NCI-H2227 (cell line): ENCODE results near the gene COG7.
"Not testable (repeated sequence)": the region's sequence is repeated elsewhere in the genome, so short reads cannot be mapped to it uniquely, and the experiment has no call there.

Experiments
- DNase-seq: peaks from one replicate; lab custom pipeline; 2025; ENCODE audit not compliant: unreplicated experiment; lab: John Stamatoyannopoulos, UW

Gene COG7

GRCh38 chr16:23410176-23410575 lies 42.8 kb downstream of the COG7 start:
- no peak for DNase-seq

- DNase-seq: no peak
These were observed 43.5 kb downstream of the COG7 start for GRCh38 chr16:23409522-23409921.

GRCh38 chr16:23408823-23409298 lies 44.1 kb downstream of the COG7 start:
- peak; percentile 73 for DNase-seq

GRCh38 chr16:23408242-23408822 lies 44.7 kb downstream of the COG7 start:
- peak; percentile 42 for DNase-seq

- no peak for DNase-seq
These were observed 45.4 kb downstream of the COG7 start for GRCh38 chr16:23407436-23408127.

GRCh38 chr16:23406546-23407240 lies 46.3 kb downstream of the COG7 start:
- no peak for DNase-seq

GRCh38 chr16:23406024-23406423 lies 47.0 kb downstream of the COG7 start:
- no peak for DNase-seq

GRCh38 chr16:23403547-23403946 lies 49.4 kb downstream of the COG7 start:
- DNase-seq: no peak

- DNase-seq: no peak
These were observed 50.9 kb downstream of the COG7 start for GRCh38 chr16:23402100-23402499.

GRCh38 chr16:23401139-23401538 lies 51.9 kb downstream of the COG7 start:
- DNase-seq: no peak

- DNase-seq: not testable (repeated sequence)
These were observed 52.5 kb downstream of the COG7 start for GRCh38 chr16:23400447-23400846.

GRCh38 chr16:23398987-23399805 lies 53.8 kb downstream of the COG7 start:
- no peak for DNase-seq

GRCh38 chr16:23397464-23397863 lies 55.5 kb downstream of the COG7 start:
- DNase-seq: no peak

- DNase-seq: no peak
These were observed 57.3 kb downstream of the COG7 start for GRCh38 chr16:23395732-23396131.

- no peak for DNase-seq
These were observed 58.7 kb downstream of the COG7 start for GRCh38 chr16:23394141-23394831.

- DNase-seq: no peak
These were observed 60.8 kb downstream of the COG7 start for GRCh38 chr16:23392223-23392600.

GRCh38 chr16:23391381-23392222 lies 61.4 kb downstream of the COG7 start:
- DNase-seq: no peak

GRCh38 chr16:23389936-23390335 lies 63.1 kb downstream of the COG7 start:
- not testable (repeated sequence) for DNase-seq

- no peak for DNase-seq
These were observed 63.8 kb downstream of the COG7 start for GRCh38 chr16:23389201-23389600.

- DNase-seq: no peak
These were observed 64.2 kb downstream of the COG7 start for GRCh38 chr16:23388786-23389185.
